ENCODE results near the gene GFY. TPM values are rescaled to one million over a fixed set of nuclear protein-coding genes. Genes with fewer than 3 reads are reported as not detected.

Gene GFY
- total RNA-seq, 4 donors from 2014 or later: not detected

DNA sequence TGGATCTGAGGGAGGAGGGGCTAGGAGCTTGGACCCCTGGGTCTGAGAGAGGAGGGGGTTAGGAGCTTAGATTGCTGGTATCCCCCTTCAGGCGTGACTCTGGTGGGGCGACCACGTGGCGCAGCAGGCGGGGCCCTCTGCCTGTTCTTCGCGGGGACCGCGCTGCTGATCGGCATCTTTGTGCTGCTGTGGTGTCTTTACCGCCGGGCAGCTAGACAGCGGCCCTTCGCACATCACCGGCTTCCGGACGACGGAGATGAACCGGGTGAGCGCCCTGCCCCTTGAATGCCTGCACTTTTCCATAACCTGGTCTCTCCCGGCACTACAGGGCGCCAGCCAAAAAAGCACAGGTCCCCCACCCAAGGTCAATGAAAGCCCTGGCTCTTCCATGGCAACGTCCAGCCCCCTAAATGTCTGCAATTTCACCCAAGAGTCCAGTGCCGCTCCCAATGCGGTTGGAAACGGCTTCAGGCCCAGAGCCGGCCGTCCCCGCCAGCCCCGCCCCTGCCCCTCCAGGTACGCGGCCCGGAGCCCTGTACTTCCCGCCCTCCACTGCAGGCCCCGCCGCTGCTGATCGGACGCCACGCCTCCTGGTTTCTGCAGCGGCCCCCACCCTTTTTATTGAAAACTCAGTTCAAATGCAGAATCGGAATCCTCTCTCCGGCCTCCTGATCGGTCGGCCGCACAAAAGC is 2.8 kb downstream of the GFY start:
- no peaks in the 10 kb centered on the region for H3K36me3 ChIP-seq
- intact Hi-C loops (cut with DNase I): no loop called here

GRCh38 chr19:49428547-49429451 is 3.6 kb downstream of the GFY start:
- peaks cover 8 to 9% of the 10 kb centered on the region in 2 donors for H3K4me1 ChIP-seq
- no peak overlapping the region for H3K4me3 ChIP-seq (replicated peaks in 1 of 3)
- H3K9me3 ChIP-seq: no peaks in the 10 kb centered on the region
- H3K27ac ChIP-seq: no peak overlapping the region
- intact Hi-C loops (cut with DNase I): no loop called here
- H3K36me3 ChIP-seq: no peaks in the 10 kb centered on the region
- TF ChIP-seq POLR2A (IDR thresholded peaks at IDR 0.05) (no peak), CTCF (IDR thresholded peaks at IDR 0.05) (no peak)
- 10 to 20% methylated on average over 13 to 19 of the region's 29 CpGs for WGBS, 2 donors
- H3K27me3 ChIP-seq: peaks cover 62% of the 10 kb centered on the region
- no peak for DNase-seq

More for the DNA sequence above, 2.8 kb downstream of the GFY start:
- 0 to 1% methylated on average over 11 to 20 of the region's 45 CpGs for WGBS, 2 donors
- no peaks in the 10 kb centered on the region for H3K9me3 ChIP-seq
- H3K4me1 ChIP-seq: peaks cover 9 to 10% of the 10 kb centered on the region in 2 donors
- H3K27ac ChIP-seq: no peak overlapping the region
- TF ChIP-seq CTCF (IDR thresholded peaks at IDR 0.05): no peak
- no peak for TF ChIP-seq POLR2A (IDR thresholded peaks at IDR 0.05)
- H3K27me3 ChIP-seq: peaks cover 63% of the 10 kb centered on the region
- no peak overlapping the region for H3K4me3 ChIP-seq (replicated peaks in 1 of 3)
- DNase-seq: peak in 1 of 2 donors; percentile 19

DNA sequence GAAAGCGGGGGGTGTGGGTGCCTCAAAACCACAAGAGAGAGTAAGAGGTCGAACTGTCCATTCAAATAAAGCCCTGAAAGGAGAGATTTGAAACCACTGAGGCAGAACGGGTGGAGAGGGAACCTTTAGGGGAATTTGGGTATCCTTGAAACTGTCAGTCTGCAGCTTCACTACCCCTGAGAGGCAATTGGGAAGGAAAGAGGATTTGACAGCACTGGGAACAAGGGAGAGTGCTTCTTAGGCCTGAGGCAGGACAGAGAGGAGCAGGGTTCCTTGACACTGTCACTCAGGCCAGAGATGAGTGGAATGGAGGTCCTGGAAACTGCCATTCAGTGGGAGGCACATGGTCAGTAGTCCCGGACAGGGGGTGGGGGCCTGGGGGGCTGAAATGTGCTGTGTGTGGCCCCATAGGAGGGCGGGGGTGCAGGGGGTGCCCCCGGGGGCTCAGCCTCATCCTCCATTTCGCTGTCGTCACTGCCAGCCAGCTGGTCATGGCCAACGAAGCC is 5.0 kb downstream of the GFY start:
- Histone ChIP-seq H3K36me3 (no peaks in the 10 kb centered on the region), H3K27ac (no peak overlapping the region), H3K4me1 (peaks cover 8 to 9% of the 10 kb centered on the region in 2 donors), H3K4me3 (replicated peaks in 1 of 3) (no peak overlapping the region), H3K9me3 (no peaks in the 10 kb centered on the region), H3K27me3 (peaks cover 59% of the 10 kb centered on the region)
- intact Hi-C loops (cut with DNase I): no loop called here
- DNase-seq: no peak
- TF ChIP-seq POLR2A (IDR thresholded peaks at IDR 0.05) (no peak), CTCF (IDR thresholded peaks at IDR 0.05) (no peak)
- 61 to 63% methylated on average over 8 to 9 of the region's 9 CpGs for WGBS, 2 donors

DNA sequence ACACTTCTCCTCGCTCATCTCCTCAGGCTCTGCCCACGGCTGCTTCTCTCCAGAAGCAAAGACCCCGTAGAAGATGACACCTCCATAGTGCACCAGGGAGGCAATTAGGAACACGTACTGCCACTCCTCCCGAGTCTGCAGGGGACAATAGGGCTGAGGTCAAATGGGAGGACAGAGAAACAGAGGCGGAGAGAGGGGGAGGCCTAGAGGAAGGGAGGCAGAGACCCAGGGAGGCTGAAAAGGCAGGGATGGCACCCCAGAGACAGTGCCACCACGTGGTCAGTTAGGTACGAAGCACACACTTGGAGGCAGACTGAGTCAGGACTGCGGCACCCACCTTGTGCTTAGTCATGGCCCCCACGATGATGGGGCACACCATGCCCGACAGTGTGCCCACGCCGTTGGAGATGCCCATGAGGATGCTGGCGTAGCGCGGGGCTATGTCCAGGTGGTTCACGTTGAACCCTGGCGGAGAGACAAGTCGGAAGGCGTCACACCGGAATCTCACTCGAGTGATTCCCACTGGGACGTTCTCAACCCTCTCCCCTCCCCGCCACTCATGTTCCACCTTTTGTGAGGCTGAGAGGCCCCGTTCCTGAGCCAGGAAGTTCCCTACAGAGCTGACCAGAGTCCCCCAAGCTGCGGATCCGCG is 5.6 kb downstream of the GFY start:
- no peak for DNase-seq
- Histone ChIP-seq H3K27ac (no peak overlapping the region), H3K4me3 (replicated peaks in 1 of 3) (no peak overlapping the region), H3K27me3 (peaks cover 53% of the 10 kb centered on the region), H3K4me1 (peaks cover 8 to 9% of the 10 kb centered on the region in 2 donors), H3K36me3 (no peaks in the 10 kb centered on the region), H3K9me3 (no peaks in the 10 kb centered on the region)
- intact Hi-C loops (cut with DNase I): no loop called here
- 59 to 63% methylated on average over 11 to 28 of the region's 28 CpGs for WGBS, 2 donors
- TF ChIP-seq POLR2A (IDR thresholded peaks at IDR 0.05): no peak
- TF ChIP-seq CTCF (IDR thresholded peaks at IDR 0.05): no peak
